ENCODE results near the gene SMAD5.

The SMAD5 gene

GRCh38 chr5:136114414-136115125, 18.1 kb upstream of the SMAD5 start:
- in situ Hi-C loops (cut with MboI; ENCODE audit: low sequenced_read_pairs): no loop called here

GRCh38 chr5:136115183-136115865, 17.3 kb upstream of the SMAD5 start:
- in situ Hi-C loops (cut with MboI; ENCODE audit: low sequenced_read_pairs): no loop called here

GRCh38 chr5:136120529-136120928, 12.1 kb upstream of the SMAD5 start:
- in situ Hi-C loops (cut with MboI; ENCODE audit: low sequenced_read_pairs): no loop called here

GRCh38 chr5:136123236-136123768, 9.3 kb upstream of the SMAD5 start:
- in situ Hi-C loops (cut with MboI; ENCODE audit: low sequenced_read_pairs): no loop called here

GRCh38 chr5:136127560-136127959, 5.1 kb upstream of the SMAD5 start:
- in situ Hi-C loops (cut with MboI; ENCODE audit: low sequenced_read_pairs): no loop called here

GRCh38 chr5:136128481-136128880, 4.2 kb upstream of the SMAD5 start:
- in situ Hi-C loops (cut with MboI; ENCODE audit: low sequenced_read_pairs): no loop called here

- in situ Hi-C loops (cut with MboI; ENCODE audit: low sequenced_read_pairs): no loop called here
Measured at GRCh38 chr5:136129445-136129844, 3.2 kb upstream of the SMAD5 start.

GRCh38 chr5:136130581-136130980, 2.1 kb upstream of the SMAD5 start:
- in situ Hi-C loops (cut with MboI; ENCODE audit: low sequenced_read_pairs): no loop called here

GRCh38 chr5:136132087-136132486, 558 bp upstream of the SMAD5 start:
- in situ Hi-C loops (cut with MboI; ENCODE audit: low sequenced_read_pairs): no loop called here

- in situ Hi-C loops (cut with MboI; ENCODE audit: low sequenced_read_pairs): no loop called here
Measured at GRCh38 chr5:136133222-136133921, 727 bp downstream of the SMAD5 start.

GRCh38 chr5:136133922-136134379, 1.3 kb downstream of the SMAD5 start:
- in situ Hi-C loops (cut with MboI; ENCODE audit: low sequenced_read_pairs): no loop called here

- in situ Hi-C loops (cut with MboI; ENCODE audit: low sequenced_read_pairs): no loop called here
Measured at GRCh38 chr5:136134653-136135052, 2.0 kb downstream of the SMAD5 start.

GRCh38 chr5:136135536-136135935, 2.9 kb downstream of the SMAD5 start:
- in situ Hi-C loops (cut with MboI; ENCODE audit: low sequenced_read_pairs): no loop called here

- in situ Hi-C loops (cut with MboI; ENCODE audit: low sequenced_read_pairs): no loop called here
Measured at GRCh38 chr5:136137497-136138220, 5.0 kb downstream of the SMAD5 start.

- in situ Hi-C loops (cut with MboI; ENCODE audit: low sequenced_read_pairs): no loop called here
Measured at GRCh38 chr5:136141561-136141960, 8.9 kb downstream of the SMAD5 start.

- in situ Hi-C loops (cut with MboI; ENCODE audit: low sequenced_read_pairs): no loop called here
Measured at GRCh38 chr5:136143312-136143711, 10.7 kb downstream of the SMAD5 start.

- in situ Hi-C loops (cut with MboI; ENCODE audit: low sequenced_read_pairs): no loop called here
Measured at GRCh38 chr5:136143763-136144162, 11.1 kb downstream of the SMAD5 start.

- in situ Hi-C loops (cut with MboI; ENCODE audit: low sequenced_read_pairs): no loop called here
Measured at GRCh38 chr5:136145030-136145429, 12.4 kb downstream of the SMAD5 start.

GRCh38 chr5:136146201-136146600, 13.6 kb downstream of the SMAD5 start:
- in situ Hi-C loops (cut with MboI; ENCODE audit: low sequenced_read_pairs): no loop called here

GRCh38 chr5:136147632-136148031, 15.0 kb downstream of the SMAD5 start:
- in situ Hi-C loops (cut with MboI; ENCODE audit: low sequenced_read_pairs): no loop called here

GRCh38 chr5:136149891-136150290, 17.2 kb downstream of the SMAD5 start:
- in situ Hi-C loops (cut with MboI; ENCODE audit: low sequenced_read_pairs): no loop called here
